Adrenal gland (tissue), 5 donors: Measurements from ENCODE around the gene PLA2G2E.

ENCODE experiments used
- CTCF ChIP-seq, 6 experiments: fragments of 450-650 bp in 4 of 6; fragments of 200-600 bp in 2 of 6; sonication (generic) in 1 of 6; IDR thresholded peaks; 1 replicate in 5 of 6; 2 replicates in 1 of 6; pipeline versions ENCODE4 v1.5.1 to v1.8.0; 2016 to 2021; ENCODE audit warnings: antibody characterized with exemption in 6 of 6, mild to moderate bottlenecking in 2 of 6, moderate library complexity in 1 of 6
- POLR2A ChIP-seq, 2 donors: fragments of 450-650 bp; IDR thresholded peaks; one replicate each; pipeline ENCODE4 v1.6.1; 2017; ENCODE audit warnings: antibody characterized with exemption in 2 of 2, mild to moderate bottlenecking in 2 of 2, moderate library complexity in 1 of 2
- donor health status: DM: no; HTN: no; CAD: no.

DNA sequence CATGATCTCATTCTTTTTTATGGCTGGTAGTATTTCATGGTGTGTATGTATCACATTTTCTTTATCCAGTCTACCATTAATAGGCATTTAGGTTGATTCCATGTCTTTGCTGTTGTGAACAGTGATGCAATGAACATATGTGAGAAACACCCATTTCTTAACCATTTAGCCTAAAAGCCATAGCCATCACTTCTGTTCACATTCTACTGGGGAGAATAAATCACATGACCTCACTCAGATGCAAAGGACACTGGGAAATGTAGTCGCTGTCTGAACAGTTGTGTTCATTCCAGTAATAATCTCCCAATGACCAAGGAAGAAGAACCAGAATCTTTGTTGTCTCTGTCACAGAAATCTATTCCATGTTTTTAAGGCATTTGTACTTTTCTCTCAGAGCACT is 15.1 kb upstream of the PLA2G2E start:
- no peak for TF ChIP-seq CTCF (IDR thresholded peaks at IDR 0.05)
- no peak for TF ChIP-seq POLR2A (IDR thresholded peaks at IDR 0.05)
